ENCODE results near the gene IQCN.

- TF ChIP-seq CTCF (IDR thresholded peaks at IDR 0.05), result no peak
- TF ChIP-seq EZH2 (IDR thresholded peaks at IDR 0.05; ENCODE audit: borderline replicate concordance, insufficient read depth, low read depth, low read length, poor library complexity, severe bottlenecking), result no peak
These were observed 54.2 kb downstream of the IQCN start for GRCh38 chr19:18219911-18220631.
